ENCODE data around the gene BID. TPM values are rescaled to one million over a fixed set of nuclear protein-coding genes. Genes with fewer than 3 reads are reported as not detected.

The BID gene
- total RNA-seq, 2 experiments from 2014 or later = 59.9 to 60.3 TPM

GRCh38 chr22:17741866-17742526 is 32.3 kb downstream of the BID start:
- Histone ChIP-seq H3K27ac (ENCODE audit: low read depth, low read length, poor library complexity, severe bottlenecking) (no peak overlapping the region), H3K4me2 (ENCODE audit: low read length) (no peak overlapping the region), H3K79me2 (ENCODE audit: insufficient read depth, low read depth, low read length) (no peaks in the 10 kb centered on the region), H3K4me3 (ENCODE audit: low read depth, low read length, poor library complexity, severe bottlenecking) (no peak overlapping the region), H3K9me2 (ENCODE audit: insufficient read depth, low read length) (no peaks in the 10 kb centered on the region), H4K20me1 (ENCODE audit: insufficient read depth, low read length) (no peaks in the 10 kb centered on the region), H3K9me3 (ENCODE audit: low read length) (no peaks in the 10 kb centered on the region), H3K4me1 (ENCODE audit: insufficient read depth, low read length, poor library complexity, severe bottlenecking) (peaks cover 15% of the 10 kb centered on the region), H2AFZ (ENCODE audit: low read length) (no peak overlapping the region), H3K36me3 (ENCODE audit: insufficient read depth, low read length) (peaks cover 30% of the 10 kb centered on the region)
- DNase-seq (ENCODE audit: low spot score) = no peak
- TF ChIP-seq CTCF (conservative IDR thresholded peaks at IDR 0.05; ENCODE audit: low read length) (no peak), EZH2phosphoT487 (IDR thresholded peaks at IDR 0.05; ENCODE audit: borderline replicate concordance, low read depth, low read length) (no peak)
- intact Hi-C loops (cut with micrococcal nuclease; ENCODE audit: unreplicated experiment) = loop anchor here (1.0 kb wide), 6 partner anchors 30 to 334 kb away; no protein-coding TSS in a partner anchor
- CTCF ChIA-PET (ENCODE audit: unreplicated experiment) = interaction anchor here (0.5 to 0.6 kb wide), 2 partner anchors 43 to 58 kb away, joined by 3 read pairs; no protein-coding TSS in a partner anchor
- no TSS peak for BruUV-seq (replicated peaks)
- POLR2A ChIA-PET = interaction anchor here (0.6 to 0.9 kb wide), 3 partner anchors 16 to 525 kb away, joined by 3 to 7 read pairs (median 6); no protein-coding TSS in a partner anchor

- BruUV-seq (replicated peaks) = no TSS peak
- POLR2A ChIA-PET = no interaction called here
These were observed 34.9 kb downstream of the BID start for GRCh38 chr22:17739196-17739975.

More at GRCh38 chr22:17739196-17739975, 34.9 kb downstream of the BID start:
- Histone ChIP-seq H4K20me1 (ENCODE audit: insufficient read depth, low read length) (no peaks in the 10 kb centered on the region), H3K9me2 (ENCODE audit: insufficient read depth, low read length) (no peaks in the 10 kb centered on the region), H3K4me1 (ENCODE audit: insufficient read depth, low read length, poor library complexity, severe bottlenecking) (peaks cover 4% of the 10 kb centered on the region), H3K79me2 (ENCODE audit: insufficient read depth, low read depth, low read length) (no peaks in the 10 kb centered on the region), H3K4me3 (ENCODE audit: low read depth, low read length, poor library complexity, severe bottlenecking) (no peak overlapping the region), H3K9me3 (ENCODE audit: low read length) (no peaks in the 10 kb centered on the region), H3K36me3 (ENCODE audit: insufficient read depth, low read length) (peaks cover 52% of the 10 kb centered on the region), H3K4me2 (ENCODE audit: low read length) (no peak overlapping the region), H3K27ac (ENCODE audit: low read depth, low read length, poor library complexity, severe bottlenecking) (no peak overlapping the region), H2AFZ (ENCODE audit: low read length) (no peak overlapping the region)
- DNase-seq (ENCODE audit: low spot score) = no peak
- CTCF ChIA-PET (ENCODE audit: unreplicated experiment) = no interaction called here
- intact Hi-C loops (cut with micrococcal nuclease; ENCODE audit: unreplicated experiment) = no loop called here
- TF ChIP-seq CTCF (conservative IDR thresholded peaks at IDR 0.05; ENCODE audit: low read length) (no peak), EZH2phosphoT487 (IDR thresholded peaks at IDR 0.05; ENCODE audit: borderline replicate concordance, low read depth, low read length) (no peak)

All from OCI-LY7 (cell line).